ENCODE measurements around the gene GPANK1.

GRCh38 chr6:31713991-31714684 lies 49.3 kb upstream of the GPANK1 start:
- TF ChIP-seq POLR2AphosphoS5 (IDR thresholded peaks at IDR 0.05) (no peak), CTCF (IDR thresholded peaks at IDR 0.05) (no peak), POLR2A (IDR thresholded peaks at IDR 0.05; ENCODE audit: low read depth) (no peak), EP300 (IDR thresholded peaks at IDR 0.05) (no peak)
